Ishikawa (cell line): ENCODE measurements around the gene PRSS58.

Experiments used
- NFIC ChIP-seq: IDR thresholded peaks from 2 replicates; pipeline ENCODE4 v1.6.1; 2012
- TCF12 ChIP-seq: IDR thresholded peaks from 2 replicates; pipeline ENCODE4 v1.6.1; 2012; ENCODE audit warnings: low read depth

- TF ChIP-seq NFIC (no peak), TCF12 (no peak)
Observed at GRCh38 chr7:142243823-142244222, 14.0 kb downstream of the PRSS58 start.
